ENCODE data around the gene DAP3. TPM values are rescaled to one million over a fixed set of nuclear protein-coding genes. Genes with fewer than 3 reads are reported as not detected.
"Not testable (repeated sequence)": the region's sequence is repeated elsewhere in the genome, so short reads cannot be mapped to it uniquely, and the experiment has no call there.

DAP3 gene
- total RNA-seq, 1 donor from 2014 or later = 148 TPM

GRCh38 chr1:155681776-155682175, 7.1 kb upstream of the DAP3 start:
- intact Hi-C loops (cut with micrococcal nuclease) = no loop called here

GRCh38 chr1:155687705-155688323, 1.1 kb upstream of the DAP3 start:
- intact Hi-C loops (cut with micrococcal nuclease) = loop anchor here (1.0 to 5.0 kb wide), 4 partner anchors 57 to 366 kb away; partner anchors contain the start of genes ASH1L, RUSC1 and SYT11

- intact Hi-C loops (cut with micrococcal nuclease) = loop anchor here (1.0 to 5.0 kb wide), 4 partner anchors 57 to 366 kb away; partner anchors contain the start of genes ASH1L, RUSC1 and SYT11
Measured at GRCh38 chr1:155688324-155689080, 389 bp upstream of the DAP3 start, which contains the start of gene YY1AP1. YY1AP1 (minus strand) TSS chr1:155688774; CDS start chr1:155680436, 8,338 bp downstream.

- intact Hi-C loops (cut with micrococcal nuclease) = no loop called here
Measured at GRCh38 chr1:155691992-155692528, 3.2 kb downstream of the DAP3 start.

- intact Hi-C loops (cut with micrococcal nuclease) = no loop called here
Measured at GRCh38 chr1:155694167-155694566, 5.3 kb downstream of the DAP3 start.

GRCh38 chr1:155695072-155695471, 6.2 kb downstream of the DAP3 start:
- intact Hi-C loops (cut with micrococcal nuclease) = no loop called here

- intact Hi-C loops (cut with micrococcal nuclease) = no loop called here
Measured at GRCh38 chr1:155695608-155696007, 6.7 kb downstream of the DAP3 start.

- intact Hi-C loops (cut with micrococcal nuclease) = no loop called here
Measured at GRCh38 chr1:155696524-155696923, 7.6 kb downstream of the DAP3 start.

GRCh38 chr1:155697046-155697445, 8.2 kb downstream of the DAP3 start:
- intact Hi-C loops (cut with micrococcal nuclease) = no loop called here

- intact Hi-C loops (cut with micrococcal nuclease) = not testable (repeated sequence)
Measured at GRCh38 chr1:155697616-155698015, 8.7 kb downstream of the DAP3 start.

GRCh38 chr1:155698382-155699038, 9.6 kb downstream of the DAP3 start:
- intact Hi-C loops (cut with micrococcal nuclease) = no loop called here

GRCh38 chr1:155699062-155699461, 10.2 kb downstream of the DAP3 start:
- intact Hi-C loops (cut with micrococcal nuclease) = not testable (repeated sequence)

- intact Hi-C loops (cut with micrococcal nuclease) = not testable (repeated sequence)
Measured at GRCh38 chr1:155701675-155702074, 12.8 kb downstream of the DAP3 start.

- intact Hi-C loops (cut with micrococcal nuclease) = no loop called here
Measured at GRCh38 chr1:155703216-155703615, 14.3 kb downstream of the DAP3 start.

- intact Hi-C loops (cut with micrococcal nuclease) = not testable (repeated sequence)
Measured at GRCh38 chr1:155704414-155704813, 15.5 kb downstream of the DAP3 start.

- intact Hi-C loops (cut with micrococcal nuclease) = no loop called here
Measured at GRCh38 chr1:155706139-155706538, 17.2 kb downstream of the DAP3 start.

GRCh38 chr1:155709391-155709790, 20.5 kb downstream of the DAP3 start:
- intact Hi-C loops (cut with micrococcal nuclease) = no loop called here

GRCh38 chr1:155711457-155711856, 22.6 kb downstream of the DAP3 start:
- intact Hi-C loops (cut with micrococcal nuclease) = not testable (repeated sequence)

GRCh38 chr1:155712636-155713035, 23.7 kb downstream of the DAP3 start:
- intact Hi-C loops (cut with micrococcal nuclease) = not testable (repeated sequence)

GRCh38 chr1:155713075-155713474, 24.2 kb downstream of the DAP3 start:
- intact Hi-C loops (cut with micrococcal nuclease) = no loop called here

- intact Hi-C loops (cut with micrococcal nuclease) = not testable (repeated sequence)
Measured at GRCh38 chr1:155715056-155715455, 26.2 kb downstream of the DAP3 start.

- intact Hi-C loops (cut with micrococcal nuclease) = no loop called here
Measured at GRCh38 chr1:155715777-155716176, 26.9 kb downstream of the DAP3 start.

Measured in T-helper 2 cell treated with Interferon-gamma antibody and Interleukin-4, amounts not matched to agents 100 ng/mL and 5 ng/mL, for 36 hours (primary cell).